Measurements from ENCODE around the gene ETV6.

ETV6 gene

DNA sequence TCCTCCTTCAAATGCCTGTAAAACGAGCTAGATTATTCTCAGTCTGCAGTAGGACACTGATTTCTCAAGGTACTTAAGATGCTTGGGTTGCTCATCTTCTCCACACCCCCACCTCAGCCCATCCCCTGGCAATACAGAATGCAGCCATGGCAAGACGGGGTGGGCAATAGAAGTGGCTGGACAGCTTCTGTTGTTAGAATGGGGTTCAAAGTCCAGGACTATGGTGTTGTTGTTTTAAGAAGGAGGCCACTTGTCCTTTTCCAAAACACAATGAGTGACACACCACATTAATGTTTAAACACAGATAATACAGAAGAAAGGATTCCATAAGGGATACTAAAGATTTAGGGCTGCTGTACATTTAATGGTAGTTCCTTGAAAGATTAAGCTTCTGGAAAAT lies 232.4 kb downstream of the ETV6 start:
- H3K4me1 ChIP-seq (ENCODE audit: control insufficient read depth, low read depth, low read length) = peaks cover 13% of the 10 kb centered on the region
- H3K9me3 ChIP-seq (ENCODE audit: control insufficient read depth, low read depth, low read length) = no peaks in the 10 kb centered on the region
- H3K36me3 ChIP-seq (ENCODE audit: control insufficient read depth, low read depth, low read length) = no peaks in the 10 kb centered on the region
- H3K27ac ChIP-seq (ENCODE audit: low read length) = no peak overlapping the region
- H3K9ac ChIP-seq (ENCODE audit: low read length) = no peak overlapping the region
- no peak overlapping the region for H3K4me3 ChIP-seq (ENCODE audit: low read length)
- H3K27me3 ChIP-seq (ENCODE audit: control insufficient read depth, insufficient read depth, low read length) = no peaks in the 10 kb centered on the region

DNA sequence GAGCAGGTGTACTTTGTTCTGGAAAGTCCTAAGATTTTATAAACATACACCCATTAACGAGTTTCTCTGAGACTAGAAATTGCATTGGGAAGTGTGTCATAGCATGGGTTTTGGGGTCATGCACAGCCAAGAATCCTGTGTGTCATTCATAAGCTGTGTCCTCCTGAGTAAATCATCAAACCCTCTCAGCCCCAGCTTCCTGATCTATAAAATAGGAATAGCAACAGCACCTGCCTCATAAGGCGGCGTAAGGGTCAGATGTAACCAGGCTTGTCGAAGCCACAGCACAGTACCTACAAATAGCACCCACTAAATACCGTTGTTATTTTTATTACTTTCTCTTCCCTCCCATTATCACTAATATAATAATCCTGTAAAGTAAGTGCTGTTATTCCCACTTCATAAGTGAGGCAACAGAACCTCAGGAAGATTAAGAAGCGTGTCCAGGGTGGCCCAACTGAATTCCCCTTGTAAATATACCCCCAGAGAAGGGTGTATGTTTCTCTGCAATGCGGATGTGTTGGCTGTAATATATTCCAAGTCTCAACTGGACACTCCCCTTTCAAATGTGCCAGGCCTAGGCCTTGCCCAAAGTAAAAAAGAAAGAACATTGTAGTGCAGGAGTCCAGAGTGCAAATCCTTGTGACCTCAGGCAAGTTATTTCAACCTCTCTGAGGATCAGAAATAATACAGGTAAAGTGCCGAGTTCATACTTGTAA lies 233.0 kb downstream of the ETV6 start:
- Histone ChIP-seq H3K27me3 (ENCODE audit: control insufficient read depth, insufficient read depth, low read length) (no peaks in the 10 kb centered on the region), H3K9ac (ENCODE audit: low read length) (no peak overlapping the region), H3K36me3 (ENCODE audit: control insufficient read depth, low read depth, low read length) (no peaks in the 10 kb centered on the region), H3K9me3 (ENCODE audit: control insufficient read depth, low read depth, low read length) (no peaks in the 10 kb centered on the region), H3K4me1 (ENCODE audit: control insufficient read depth, low read depth, low read length) (peaks cover 13% of the 10 kb centered on the region), H3K4me3 (ENCODE audit: low read length) (no peak overlapping the region), H3K27ac (ENCODE audit: low read length) (no peak overlapping the region)

DNA sequence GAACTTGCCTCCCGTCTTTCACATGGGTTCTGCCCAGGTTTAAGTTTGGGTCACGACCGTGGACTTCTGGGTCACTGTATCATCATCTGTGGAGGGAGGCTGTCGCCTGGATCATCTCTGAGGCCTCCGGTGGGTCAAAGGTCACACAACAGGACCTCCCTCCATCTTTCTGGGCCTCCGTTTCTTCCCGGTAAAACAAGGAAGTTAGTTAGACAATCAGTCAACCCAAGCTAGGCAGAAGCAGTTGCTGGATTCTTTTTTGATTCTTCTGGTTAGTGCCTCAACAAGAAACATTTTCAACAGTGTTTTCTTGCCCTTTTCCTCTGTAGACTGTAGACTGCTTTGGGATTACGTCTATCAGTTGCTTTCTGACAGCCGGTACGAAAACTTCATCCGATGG lies 234.6 kb downstream of the ETV6 start:
- Histone ChIP-seq H3K4me1 (ENCODE audit: control insufficient read depth, low read depth, low read length) (no peaks in the 10 kb centered on the region), H3K4me3 (ENCODE audit: low read length) (no peak overlapping the region), H3K27ac (ENCODE audit: low read length) (no peak overlapping the region), H3K9me3 (ENCODE audit: control insufficient read depth, low read depth, low read length) (no peaks in the 10 kb centered on the region), H3K27me3 (ENCODE audit: control insufficient read depth, insufficient read depth, low read length) (no peaks in the 10 kb centered on the region), H3K9ac (ENCODE audit: low read length) (no peak overlapping the region), H3K36me3 (ENCODE audit: control insufficient read depth, low read depth, low read length) (no peaks in the 10 kb centered on the region)

DNA sequence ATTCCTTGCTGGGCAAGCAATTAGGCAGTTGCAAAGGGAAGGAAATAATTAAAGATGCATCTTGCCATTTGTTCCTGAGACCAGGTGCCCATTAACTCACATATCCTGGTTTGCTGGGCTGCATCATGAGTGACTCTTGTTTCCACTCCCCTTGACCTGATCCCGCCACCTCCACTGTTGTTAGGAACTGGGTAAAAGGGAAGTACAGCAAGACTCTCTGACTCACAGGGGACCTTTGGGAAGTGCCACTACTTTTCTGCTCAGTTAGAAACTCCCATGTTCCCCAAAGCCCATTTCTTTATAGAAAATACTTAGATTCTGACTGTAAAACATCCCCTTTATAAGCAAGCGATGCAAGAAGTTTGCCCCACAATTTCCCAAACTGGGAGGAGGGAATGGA lies 235.2 kb downstream of the ETV6 start:
- Histone ChIP-seq H3K4me3 (ENCODE audit: low read length) (no peak overlapping the region), H3K9me3 (ENCODE audit: control insufficient read depth, low read depth, low read length) (no peaks in the 10 kb centered on the region), H3K27me3 (ENCODE audit: control insufficient read depth, insufficient read depth, low read length) (no peaks in the 10 kb centered on the region), H3K36me3 (ENCODE audit: control insufficient read depth, low read depth, low read length) (no peaks in the 10 kb centered on the region), H3K9ac (ENCODE audit: low read length) (no peak overlapping the region), H3K27ac (ENCODE audit: low read length) (no peak overlapping the region), H3K4me1 (ENCODE audit: control insufficient read depth, low read depth, low read length) (no peaks in the 10 kb centered on the region)

DNA sequence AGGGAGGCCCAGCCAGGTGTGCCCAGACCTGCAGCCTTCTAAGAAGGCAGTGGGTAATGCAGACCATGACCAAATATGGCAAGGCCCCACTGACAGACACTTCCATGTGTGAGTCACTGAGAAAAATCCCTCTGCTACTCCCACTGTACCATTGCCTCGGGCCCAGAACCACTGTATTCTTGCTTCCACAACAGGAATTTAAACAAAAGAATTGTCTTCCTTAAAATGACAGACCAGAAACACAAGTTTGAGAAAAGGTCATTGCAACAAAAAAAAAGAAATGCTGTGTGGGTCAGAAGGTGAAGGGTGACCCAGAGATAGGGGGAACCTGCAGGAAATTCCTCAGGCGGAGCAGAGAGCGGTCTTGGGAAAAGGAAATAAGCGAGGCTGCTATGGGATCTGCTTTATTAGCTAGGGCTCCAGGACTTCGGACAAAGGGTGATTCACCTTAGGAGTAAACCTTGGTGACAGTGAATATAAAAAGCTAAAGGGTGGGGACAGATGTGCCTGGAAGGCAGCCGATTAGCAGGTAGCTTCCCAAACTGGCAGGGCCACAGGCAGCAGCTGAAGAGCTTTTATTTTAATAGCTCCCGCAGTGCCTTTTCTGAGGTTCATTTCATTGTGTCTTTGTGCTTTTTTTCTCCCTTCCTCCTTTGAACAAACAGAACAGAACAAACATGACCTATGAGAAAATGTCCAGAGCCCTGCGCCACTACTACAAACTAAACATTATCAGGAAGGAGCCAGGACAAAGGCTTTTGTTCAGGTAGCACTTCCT lies 236.0 kb downstream of the ETV6 start:
- no peaks in the 10 kb centered on the region for H3K27me3 ChIP-seq (ENCODE audit: control insufficient read depth, insufficient read depth, low read length)
- no peak overlapping the region for H3K9ac ChIP-seq (ENCODE audit: low read length)
- no peak overlapping the region for H3K27ac ChIP-seq (ENCODE audit: low read length)
- H3K4me3 ChIP-seq (ENCODE audit: low read length) = no peak overlapping the region
- no peaks in the 10 kb centered on the region for H3K36me3 ChIP-seq (ENCODE audit: control insufficient read depth, low read depth, low read length)
- H3K9me3 ChIP-seq (ENCODE audit: control insufficient read depth, low read depth, low read length) = no peaks in the 10 kb centered on the region
- no peaks in the 10 kb centered on the region for H3K4me1 ChIP-seq (ENCODE audit: control insufficient read depth, low read depth, low read length)

DNA sequence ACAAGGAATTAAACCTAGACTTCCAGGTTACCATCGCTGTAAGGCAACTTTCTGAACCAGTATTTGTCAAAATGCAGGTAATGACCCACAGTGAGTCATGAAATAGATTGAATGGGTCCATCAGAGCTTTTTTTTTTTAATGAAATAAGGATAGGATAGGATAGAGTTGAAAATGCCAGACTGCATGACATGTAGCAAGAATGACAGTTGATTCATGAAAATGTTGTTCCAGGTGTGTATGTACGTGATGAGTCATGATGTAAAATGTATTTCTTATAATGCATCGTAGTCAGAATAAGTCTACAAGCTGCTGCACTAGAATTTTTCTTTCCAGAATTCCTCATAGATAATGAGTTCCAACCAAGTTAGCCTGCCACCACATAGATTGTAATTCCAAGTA lies 236.9 kb downstream of the ETV6 start:
- H3K9ac ChIP-seq (ENCODE audit: low read length) = no peak overlapping the region
- H3K4me3 ChIP-seq (ENCODE audit: low read length) = no peak overlapping the region
- no peaks in the 10 kb centered on the region for H3K9me3 ChIP-seq (ENCODE audit: control insufficient read depth, low read depth, low read length)
- no peaks in the 10 kb centered on the region for H3K27me3 ChIP-seq (ENCODE audit: control insufficient read depth, insufficient read depth, low read length)
- no peaks in the 10 kb centered on the region for H3K4me1 ChIP-seq (ENCODE audit: control insufficient read depth, low read depth, low read length)
- no peak overlapping the region for H3K27ac ChIP-seq (ENCODE audit: low read length)
- no peaks in the 10 kb centered on the region for H3K36me3 ChIP-seq (ENCODE audit: control insufficient read depth, low read depth, low read length)

DNA sequence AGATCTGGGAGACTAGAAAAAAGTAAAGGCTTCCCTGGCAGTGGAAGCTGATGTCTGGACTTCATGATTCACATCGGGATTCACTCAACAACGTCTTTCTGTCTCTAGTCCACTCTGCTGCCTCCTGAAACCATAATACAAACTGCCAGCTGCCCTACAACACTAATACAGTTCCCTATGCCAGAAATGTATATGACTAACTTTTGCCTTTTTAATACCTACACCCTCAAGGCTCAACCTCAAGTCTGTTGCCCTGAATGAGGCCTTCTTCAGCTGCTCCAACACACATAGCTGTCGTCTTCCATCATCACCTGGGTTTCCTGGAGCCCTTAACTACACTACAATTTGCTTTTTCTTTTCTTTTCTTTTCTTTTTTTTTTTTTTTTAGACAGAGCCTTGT lies 238.6 kb downstream of the ETV6 start:
- Histone ChIP-seq H3K4me1 (ENCODE audit: control insufficient read depth, low read depth, low read length) (no peaks in the 10 kb centered on the region), H3K27ac (ENCODE audit: low read length) (no peak overlapping the region), H3K36me3 (ENCODE audit: control insufficient read depth, low read depth, low read length) (no peaks in the 10 kb centered on the region), H3K9ac (ENCODE audit: low read length) (no peak overlapping the region), H3K9me3 (ENCODE audit: control insufficient read depth, low read depth, low read length) (no peaks in the 10 kb centered on the region), H3K27me3 (ENCODE audit: control insufficient read depth, insufficient read depth, low read length) (no peaks in the 10 kb centered on the region), H3K4me3 (ENCODE audit: low read length) (no peak overlapping the region)

DNA sequence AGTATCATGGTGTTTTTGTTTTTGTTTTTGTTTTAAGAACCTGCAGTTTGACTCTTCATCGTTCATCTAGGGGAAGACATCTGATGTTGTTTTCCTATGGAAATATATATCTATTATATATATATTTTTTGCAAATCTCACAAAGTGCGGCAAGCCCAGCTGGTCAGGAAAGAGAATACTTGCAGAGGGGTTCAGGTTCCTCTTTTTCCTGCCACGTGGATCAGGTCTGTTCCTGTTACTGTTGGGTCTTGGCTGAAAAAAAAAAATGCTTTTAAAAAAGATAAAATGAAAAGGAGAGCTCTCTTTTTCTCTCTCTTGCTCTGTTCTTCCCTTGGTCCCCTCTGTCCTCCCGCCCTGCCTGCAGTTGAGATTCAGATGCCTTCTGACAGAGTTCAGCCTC lies 241.9 kb downstream of the ETV6 start:
- no peak overlapping the region for H3K9ac ChIP-seq (ENCODE audit: low read length)
- no peak overlapping the region for H3K27ac ChIP-seq (ENCODE audit: low read length)
- H3K27me3 ChIP-seq (ENCODE audit: control insufficient read depth, insufficient read depth, low read length) = no peaks in the 10 kb centered on the region
- no peaks in the 10 kb centered on the region for H3K4me1 ChIP-seq (ENCODE audit: control insufficient read depth, low read depth, low read length)
- no peak overlapping the region for H3K4me3 ChIP-seq (ENCODE audit: low read length)
- no peaks in the 10 kb centered on the region for H3K36me3 ChIP-seq (ENCODE audit: control insufficient read depth, low read depth, low read length)
- H3K9me3 ChIP-seq (ENCODE audit: control insufficient read depth, low read depth, low read length) = no peaks in the 10 kb centered on the region

DNA sequence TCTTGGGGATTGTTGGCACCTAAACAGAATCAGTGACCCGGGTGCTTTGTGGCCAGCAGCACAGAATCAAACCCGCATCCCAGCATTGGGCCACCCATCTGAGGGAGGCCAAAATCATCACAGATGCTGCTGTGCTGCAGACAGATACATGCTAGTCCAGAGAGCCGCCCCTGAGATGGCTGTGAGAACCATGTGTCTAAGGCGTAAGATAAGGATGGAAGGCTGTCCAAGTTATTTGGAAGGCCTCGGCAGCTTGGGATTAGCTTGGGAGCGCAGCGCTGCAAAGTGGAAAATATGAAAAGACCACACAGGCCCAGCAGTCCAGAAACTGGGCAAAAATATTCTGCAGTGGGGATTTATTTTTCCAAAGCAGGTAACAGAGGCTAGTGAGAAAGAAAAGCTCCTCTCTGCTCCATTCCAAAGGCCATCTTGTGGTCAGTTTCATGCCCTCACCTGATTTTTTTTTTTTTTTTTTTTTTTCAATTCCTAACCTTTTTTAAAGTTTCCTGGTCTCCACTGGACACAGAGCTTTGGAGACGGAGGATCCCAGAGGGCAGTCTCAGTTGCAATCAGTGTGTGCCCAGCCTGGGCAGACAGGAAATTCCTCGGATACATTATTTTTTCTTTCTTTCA lies 242.4 kb downstream of the ETV6 start:
- H3K4me3 ChIP-seq (ENCODE audit: low read length) = no peak overlapping the region
- H3K4me1 ChIP-seq (ENCODE audit: control insufficient read depth, low read depth, low read length) = no peaks in the 10 kb centered on the region
- no peaks in the 10 kb centered on the region for H3K27me3 ChIP-seq (ENCODE audit: control insufficient read depth, insufficient read depth, low read length)
- H3K9ac ChIP-seq (ENCODE audit: low read length) = no peak overlapping the region
- no peaks in the 10 kb centered on the region for H3K36me3 ChIP-seq (ENCODE audit: control insufficient read depth, low read depth, low read length)
- no peaks in the 10 kb centered on the region for H3K9me3 ChIP-seq (ENCODE audit: control insufficient read depth, low read depth, low read length)
- H3K27ac ChIP-seq (ENCODE audit: low read length) = no peak overlapping the region

DNA sequence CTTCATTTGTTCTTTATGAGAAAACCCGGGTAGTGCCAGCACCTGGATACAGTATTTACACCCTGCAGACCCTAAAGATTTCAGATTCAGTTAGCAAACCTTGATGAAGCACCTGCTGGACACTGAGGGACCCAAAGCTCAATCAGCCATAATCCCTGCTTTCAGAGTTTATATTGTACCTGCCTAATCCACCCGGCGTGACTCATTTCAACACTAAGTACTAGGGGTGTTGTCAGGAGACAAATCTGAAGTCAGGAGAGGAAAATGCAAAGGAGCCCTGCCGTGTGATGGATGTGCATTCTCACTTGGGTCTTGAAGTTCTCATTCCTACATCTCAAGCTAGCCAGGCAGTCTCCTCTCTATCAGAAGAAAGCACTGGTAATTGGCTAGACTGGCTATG lies 244.5 kb downstream of the ETV6 start:
- no peaks in the 10 kb centered on the region for H3K36me3 ChIP-seq (ENCODE audit: control insufficient read depth, low read depth, low read length)
- no peaks in the 10 kb centered on the region for H3K4me1 ChIP-seq (ENCODE audit: control insufficient read depth, low read depth, low read length)
- no peaks in the 10 kb centered on the region for H3K27me3 ChIP-seq (ENCODE audit: control insufficient read depth, insufficient read depth, low read length)
- no peak overlapping the region for H3K4me3 ChIP-seq (ENCODE audit: low read length)
- H3K9ac ChIP-seq (ENCODE audit: low read length) = no peak overlapping the region
- H3K9me3 ChIP-seq (ENCODE audit: control insufficient read depth, low read depth, low read length) = no peaks in the 10 kb centered on the region
- H3K27ac ChIP-seq (ENCODE audit: low read length) = no peak overlapping the region

DNA sequence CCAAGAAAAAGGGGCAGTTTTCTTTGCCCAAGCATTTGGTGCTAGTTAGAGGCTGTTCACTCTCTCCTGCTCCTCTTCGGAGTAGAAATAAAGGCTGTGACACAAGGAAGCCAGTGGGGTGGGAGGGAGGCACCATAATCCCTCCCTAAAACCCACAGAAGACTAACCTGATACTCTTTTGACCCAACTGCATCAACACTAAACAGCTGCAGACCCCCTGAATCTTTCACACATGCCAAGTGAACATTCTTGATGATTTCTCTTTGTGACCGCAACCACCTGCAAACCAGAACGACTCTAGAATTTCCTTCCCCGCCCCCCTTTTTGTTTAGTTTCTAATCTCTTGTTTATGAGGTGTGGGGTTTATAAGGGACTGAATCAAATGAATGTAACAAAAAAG lies 245.4 kb downstream of the ETV6 start:
- Histone ChIP-seq H3K4me3 (ENCODE audit: low read length) (no peak overlapping the region), H3K27ac (ENCODE audit: low read length) (no peak overlapping the region), H3K9me3 (ENCODE audit: control insufficient read depth, low read depth, low read length) (no peaks in the 10 kb centered on the region), H3K9ac (ENCODE audit: low read length) (no peak overlapping the region), H3K4me1 (ENCODE audit: control insufficient read depth, low read depth, low read length) (no peaks in the 10 kb centered on the region), H3K27me3 (ENCODE audit: control insufficient read depth, insufficient read depth, low read length) (no peaks in the 10 kb centered on the region), H3K36me3 (ENCODE audit: control insufficient read depth, low read depth, low read length) (no peaks in the 10 kb centered on the region)
